T47D (cell line): ENCODE results near the gene MEGF6.
A peak's percentile ranks its signal among the peaks of the same experiment; 100 is the strongest.

Experiments used
- DNase-seq, 2 experiments: peaks; one replicate each; pipeline versions ENCODE4 v3.0.0 to v3.0.0-alpha.2; 2011 to 2012; ENCODE audit warnings: low read depth in 1 of 2, low spot score in 1 of 2
- JUND ChIP-seq: IDR thresholded peaks from 2 replicates; pipeline ENCODE4 v1.6.1; 2012; ENCODE audit warnings: low read depth
- in situ Hi-C: cut with HindIII; loops from 2 replicates; pipeline ENCODE4 v1.10.0; 2016; ENCODE audit warnings: low sequenced_read_pairs, low pct_unique_long_range_greater_than_20kb

MEGF6 gene

GRCh38 chr1:3453203-3453761, 158.0 kb downstream of the MEGF6 start:
- in situ Hi-C loops: no loop called here
- DNase-seq: peak; percentile 74 to 79
- no peak for TF ChIP-seq JUND

- in situ Hi-C loops: no loop called here
- no peak for TF ChIP-seq JUND
- DNase-seq: no peak
Measured at GRCh38 chr1:3452866-3453175, 158.5 kb downstream of the MEGF6 start.

- TF ChIP-seq JUND: no peak
- no peak for DNase-seq
- in situ Hi-C loops: no loop called here
Measured at GRCh38 chr1:3451994-3452865, 159.1 kb downstream of the MEGF6 start.

- TF ChIP-seq JUND: no peak
- no peak for DNase-seq
- in situ Hi-C loops: no loop called here
Measured at GRCh38 chr1:3450983-3451382, 160.3 kb downstream of the MEGF6 start.

GRCh38 chr1:3450202-3450863, 161.0 kb downstream of the MEGF6 start:
- no peak for TF ChIP-seq JUND
- in situ Hi-C loops: no loop called here

GRCh38 chr1:3444736-3445135, 166.6 kb downstream of the MEGF6 start:
- in situ Hi-C loops: no loop called here
- TF ChIP-seq JUND: no peak

More at GRCh38 chr1:3450202-3450863, 161.0 kb downstream of the MEGF6 start:
- no peak for DNase-seq

GRCh38 chr1:3444298-3444697, 167.0 kb downstream of the MEGF6 start:
- no peak for TF ChIP-seq JUND
- no peak for DNase-seq
- in situ Hi-C loops: no loop called here

More at GRCh38 chr1:3444736-3445135, 166.6 kb downstream of the MEGF6 start:
- DNase-seq: no peak

GRCh38 chr1:3443807-3444206, 167.5 kb downstream of the MEGF6 start:
- no peak for DNase-seq
- TF ChIP-seq JUND: no peak
- in situ Hi-C loops: no loop called here

- DNase-seq: no peak
- TF ChIP-seq JUND: no peak
- in situ Hi-C loops: no loop called here
Measured at GRCh38 chr1:3442901-3443300, 168.4 kb downstream of the MEGF6 start.

GRCh38 chr1:3442331-3442730, 169.0 kb downstream of the MEGF6 start:
- TF ChIP-seq JUND: no peak
- in situ Hi-C loops: no loop called here

GRCh38 chr1:3441880-3442279, 169.4 kb downstream of the MEGF6 start:
- no peak for DNase-seq
- in situ Hi-C loops: no loop called here
- TF ChIP-seq JUND: no peak

More at GRCh38 chr1:3442331-3442730, 169.0 kb downstream of the MEGF6 start:
- DNase-seq: no peak

GRCh38 chr1:3441410-3441847, 169.9 kb downstream of the MEGF6 start:
- in situ Hi-C loops: no loop called here
- TF ChIP-seq JUND: no peak
- no peak for DNase-seq

GRCh38 chr1:3440711-3441409, 170.4 kb downstream of the MEGF6 start:
- TF ChIP-seq JUND: no peak
- DNase-seq: no peak
- in situ Hi-C loops: no loop called here
